ENCODE measurements around the gene SLC4A1AP. TPM values are rescaled to one million over a fixed set of nuclear protein-coding genes. Genes with fewer than 3 reads are reported as not detected.
A peak's percentile ranks its signal among the peaks of the same experiment; 100 is the strongest.

Gene SLC4A1AP
- total RNA-seq, 2 donors from 2014 or later = 18.0 to 18.2 TPM

DNA sequence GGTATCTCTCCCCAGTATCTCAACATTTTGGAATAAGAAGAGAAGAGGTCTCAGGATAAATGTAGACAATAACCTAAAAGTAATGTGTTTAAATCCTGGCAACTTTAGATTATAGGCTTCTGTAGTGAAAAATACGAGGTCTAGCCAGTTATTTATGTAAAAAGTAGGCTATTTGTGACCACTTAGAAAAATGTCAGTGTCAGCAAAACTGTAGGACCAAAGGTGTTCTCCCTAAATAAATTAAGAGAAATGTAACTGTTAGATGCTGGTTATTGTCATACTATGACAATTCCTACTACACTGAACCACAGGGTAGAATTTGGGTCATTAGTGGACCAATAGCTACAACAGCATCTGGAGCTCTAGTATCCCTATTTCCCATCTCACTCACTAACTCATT, 2.3 kb upstream of the SLC4A1AP start:
- Histone ChIP-seq H3K27ac (no peak overlapping the region), H3K9me3 (no peaks in the 10 kb centered on the region), H3K4me1 (peaks cover 3 to 33% of the 10 kb centered on the region in 2 donors), H3K4me3 (no peak overlapping the region), H3K27me3 (no peaks in the 10 kb centered on the region), H3K36me3 (peaks cover 42% of the 10 kb centered on the region)
- TF ChIP-seq, protein P1, sequence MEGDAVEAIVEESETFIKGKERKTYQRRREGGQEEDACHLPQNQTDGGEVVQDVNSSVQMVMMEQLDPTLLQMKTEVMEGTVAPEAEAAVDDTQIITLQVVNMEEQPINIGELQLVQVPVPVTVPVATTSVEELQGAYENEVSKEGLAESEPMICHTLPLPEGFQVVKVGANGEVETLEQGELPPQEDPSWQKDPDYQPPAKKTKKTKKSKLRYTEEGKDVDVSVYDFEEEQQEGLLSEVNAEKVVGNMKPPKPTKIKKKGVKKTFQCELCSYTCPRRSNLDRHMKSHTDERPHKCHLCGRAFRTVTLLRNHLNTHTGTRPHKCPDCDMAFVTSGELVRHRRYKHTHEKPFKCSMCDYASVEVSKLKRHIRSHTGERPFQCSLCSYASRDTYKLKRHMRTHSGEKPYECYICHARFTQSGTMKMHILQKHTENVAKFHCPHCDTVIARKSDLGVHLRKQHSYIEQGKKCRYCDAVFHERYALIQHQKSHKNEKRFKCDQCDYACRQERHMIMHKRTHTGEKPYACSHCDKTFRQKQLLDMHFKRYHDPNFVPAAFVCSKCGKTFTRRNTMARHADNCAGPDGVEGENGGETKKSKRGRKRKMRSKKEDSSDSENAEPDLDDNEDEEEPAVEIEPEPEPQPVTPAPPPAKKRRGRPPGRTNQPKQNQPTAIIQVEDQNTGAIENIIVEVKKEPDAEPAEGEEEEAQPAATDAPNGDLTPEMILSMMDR (IDR thresholded peaks at IDR 0.05) = no peak
- no peak for DNase-seq (ENCODE audit: low spot score)

DNA sequence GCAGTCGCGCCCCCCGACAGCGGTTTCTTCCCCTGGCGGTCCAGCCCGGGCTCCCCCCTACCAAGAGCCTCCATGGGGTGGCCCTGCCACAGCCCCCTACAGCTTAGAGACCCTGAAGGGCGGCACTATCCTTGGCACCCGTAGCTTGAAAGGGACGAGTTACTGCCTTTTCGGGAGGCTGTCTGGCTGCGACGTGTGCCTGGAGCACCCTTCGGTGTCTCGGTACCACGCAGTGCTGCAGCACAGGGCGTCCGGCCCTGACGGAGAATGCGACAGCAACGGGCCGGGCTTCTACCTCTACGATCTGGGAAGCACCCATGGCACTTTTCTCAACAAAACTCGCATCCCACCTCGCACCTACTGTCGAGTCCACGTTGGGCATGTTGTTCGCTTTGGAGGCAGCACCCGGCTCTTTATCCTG, 475 bp downstream of the SLC4A1AP start:
- H3K27me3 ChIP-seq = no peaks in the 10 kb centered on the region
- TF ChIP-seq, protein P1 (IDR thresholded peaks at IDR 0.05) = no peak

DNA sequence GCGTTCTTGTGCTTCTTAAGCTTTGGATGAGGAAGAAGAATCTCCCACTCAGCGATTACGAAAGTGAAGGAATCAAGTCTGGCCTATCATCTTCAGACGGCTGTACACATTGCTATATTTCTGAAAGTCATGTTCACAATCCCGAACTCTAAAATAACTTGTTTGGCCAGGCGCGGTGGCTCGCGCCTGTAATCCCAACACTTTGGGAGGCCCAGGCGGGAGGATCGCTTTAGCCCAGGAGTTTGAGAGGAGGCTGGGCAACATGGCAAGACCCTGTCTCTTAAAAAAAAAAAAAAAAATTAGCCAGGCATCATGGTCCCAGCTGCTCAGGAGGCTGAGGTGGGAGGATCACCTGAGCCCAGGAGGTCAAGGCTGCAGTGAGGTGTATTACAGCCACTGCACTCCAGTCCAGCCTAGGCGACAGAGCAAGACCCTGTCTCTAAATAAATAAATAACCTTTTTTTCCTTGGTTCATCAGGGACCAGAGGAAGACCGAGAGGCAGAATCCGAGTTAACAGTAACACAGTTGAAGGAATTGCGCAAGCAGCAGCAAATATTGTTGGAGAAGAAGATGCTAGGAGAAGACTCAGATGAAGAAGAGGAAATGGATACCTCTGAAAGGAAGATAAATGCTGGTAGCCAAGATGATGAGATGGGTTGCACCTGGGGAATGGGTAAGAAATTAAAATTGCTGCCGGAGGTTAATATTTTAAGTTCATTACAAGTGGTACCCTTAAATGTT, 1.1 kb downstream of the SLC4A1AP start:
- TF ChIP-seq, protein P1 (IDR thresholded peaks at IDR 0.05) = no peak
- Histone ChIP-seq H3K27me3 (no peaks in the 10 kb centered on the region), H3K27ac (no peak overlapping the region), H3K4me3 (peak overlapping the region; percentile 75 to 80), H3K36me3 (peaks cover 47% of the 10 kb centered on the region), H3K9me3 (no peaks in the 10 kb centered on the region), H3K4me1 (peaks cover 3 to 28% of the 10 kb centered on the region in 2 donors)
- no peak for DNase-seq (ENCODE audit: low spot score)

More for the DNA sequence above, 475 bp downstream of the SLC4A1AP start:
- no peaks in the 10 kb centered on the region for H3K9me3 ChIP-seq
- no peak for DNase-seq (ENCODE audit: low spot score)
- H3K36me3 ChIP-seq = peaks cover 47% of the 10 kb centered on the region
- peak overlapping the region; percentile 75 to 80 for H3K4me3 ChIP-seq
- H3K27ac ChIP-seq = peak overlapping the region; percentile 84 to 92
- H3K4me1 ChIP-seq = peaks cover 3 to 30% of the 10 kb centered on the region in 2 donors

DNA sequence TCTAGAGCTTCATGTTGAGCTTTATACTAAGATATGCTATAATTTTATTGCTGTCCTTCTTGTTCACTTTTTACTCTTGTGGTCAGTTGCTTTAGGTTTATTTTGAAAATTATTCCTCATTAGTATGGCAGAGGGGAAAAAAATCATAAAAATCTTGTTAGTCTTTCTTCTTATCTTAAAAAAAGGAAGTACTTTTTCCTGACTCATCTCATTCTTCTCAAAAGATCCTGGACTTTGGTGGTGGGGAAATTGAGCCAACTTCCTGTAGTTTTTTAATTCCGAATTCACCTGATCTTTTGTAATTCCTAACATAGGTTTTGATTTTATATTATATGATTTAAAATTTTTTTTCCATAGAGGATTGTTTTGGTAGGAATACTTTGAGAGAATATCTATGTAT, 3.8 kb downstream of the SLC4A1AP start:
- H3K27ac ChIP-seq = no peak overlapping the region
- TF ChIP-seq, protein P1 (IDR thresholded peaks at IDR 0.05) = no peak
- no peak overlapping the region for H3K4me3 ChIP-seq
- peaks cover 1 to 24% of the 10 kb centered on the region in 2 donors for H3K4me1 ChIP-seq
- no peaks in the 10 kb centered on the region for H3K9me3 ChIP-seq
- peaks cover 45% of the 10 kb centered on the region for H3K36me3 ChIP-seq
- H3K27me3 ChIP-seq = no peaks in the 10 kb centered on the region
- no peak for DNase-seq (ENCODE audit: low spot score)

DNA sequence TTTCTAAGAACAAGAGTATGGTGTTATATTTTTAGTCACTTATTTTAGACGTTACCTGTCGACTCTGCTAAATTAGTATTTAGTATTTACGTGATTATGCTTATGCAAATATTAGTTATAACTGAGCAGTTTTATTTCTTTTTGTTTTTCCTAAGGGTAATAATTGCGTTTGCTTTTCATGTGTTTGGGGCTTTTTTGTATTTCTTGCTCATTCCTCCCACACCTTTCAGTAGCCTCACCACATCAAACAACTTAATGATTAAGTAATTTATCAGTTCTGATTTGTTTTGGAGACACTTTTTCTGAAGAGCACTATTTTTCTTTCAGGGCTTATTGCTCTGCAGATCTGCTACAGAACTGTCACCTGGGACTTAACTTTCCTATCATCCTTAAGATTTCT, 7.5 kb downstream of the SLC4A1AP start:
- Histone ChIP-seq H3K27ac (no peak overlapping the region), H3K9me3 (no peaks in the 10 kb centered on the region), H3K4me3 (no peak overlapping the region), H3K4me1 (no peaks in the 10 kb centered on the region), H3K27me3 (no peaks in the 10 kb centered on the region), H3K36me3 (peaks cover 60% of the 10 kb centered on the region)
- no peak for DNase-seq (ENCODE audit: low spot score)
- TF ChIP-seq, protein P1 (IDR thresholded peaks at IDR 0.05) = no peak
